ENCODE data around the gene LBHD1.
A peak's percentile ranks its signal among the peaks of the same experiment; 100 is the strongest.
"Not testable (repeated sequence)": the region's sequence is repeated elsewhere in the genome, so short reads cannot be mapped to it uniquely, and the experiment has no call there.

Gene LBHD1

DNA sequence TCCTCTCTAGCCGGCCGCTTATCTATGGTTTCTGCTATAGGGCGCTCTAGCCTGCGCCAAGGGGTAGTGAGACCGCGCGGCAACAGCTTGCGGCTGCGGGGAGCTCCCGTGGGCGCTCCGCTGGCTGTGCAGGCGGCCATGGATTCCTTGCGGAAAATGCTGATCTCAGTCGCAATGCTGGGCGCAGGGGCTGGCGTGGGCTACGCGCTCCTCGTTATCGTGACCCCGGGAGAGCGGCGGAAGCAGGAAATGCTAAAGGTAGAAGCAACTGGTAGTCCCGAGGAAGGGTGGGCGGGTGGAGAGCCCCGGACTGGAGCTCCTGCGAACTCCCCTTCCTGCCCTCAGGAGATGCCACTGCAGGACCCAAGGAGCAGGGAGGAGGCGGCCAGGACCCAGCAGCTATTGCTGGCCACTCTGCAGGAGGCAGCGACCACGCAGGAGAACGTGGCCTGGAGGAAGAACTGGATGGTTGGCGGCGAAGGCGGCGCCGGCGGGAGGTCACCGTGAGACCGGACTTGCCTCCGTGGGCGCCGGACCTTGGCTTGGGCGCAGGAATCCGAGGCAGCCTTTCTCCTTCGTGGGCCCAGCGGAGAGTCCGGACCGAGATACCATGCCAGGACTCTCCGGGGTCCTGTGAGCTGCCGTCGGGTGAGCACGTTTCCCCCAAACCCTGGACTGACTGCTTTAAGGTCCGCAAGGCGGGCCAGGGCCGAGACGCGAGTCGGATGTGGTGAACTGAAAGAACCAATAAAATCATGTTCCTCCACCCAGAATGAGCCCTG, at the start of gene LBHD1, which contains the start of gene UQCC3:
LBHD1 (minus strand) TSS at position 660 of the 782 bp plus-strand sequence. CDS start 2,236 bp downstream, outside the sequence.
UQCC3 (plus strand) TSS at position 66 of the 782 bp plus-strand sequence; CDS start at position 139, 73 bp downstream.
- DNase-seq (ENCODE audit: low read depth): peak; percentile 82

DNA sequence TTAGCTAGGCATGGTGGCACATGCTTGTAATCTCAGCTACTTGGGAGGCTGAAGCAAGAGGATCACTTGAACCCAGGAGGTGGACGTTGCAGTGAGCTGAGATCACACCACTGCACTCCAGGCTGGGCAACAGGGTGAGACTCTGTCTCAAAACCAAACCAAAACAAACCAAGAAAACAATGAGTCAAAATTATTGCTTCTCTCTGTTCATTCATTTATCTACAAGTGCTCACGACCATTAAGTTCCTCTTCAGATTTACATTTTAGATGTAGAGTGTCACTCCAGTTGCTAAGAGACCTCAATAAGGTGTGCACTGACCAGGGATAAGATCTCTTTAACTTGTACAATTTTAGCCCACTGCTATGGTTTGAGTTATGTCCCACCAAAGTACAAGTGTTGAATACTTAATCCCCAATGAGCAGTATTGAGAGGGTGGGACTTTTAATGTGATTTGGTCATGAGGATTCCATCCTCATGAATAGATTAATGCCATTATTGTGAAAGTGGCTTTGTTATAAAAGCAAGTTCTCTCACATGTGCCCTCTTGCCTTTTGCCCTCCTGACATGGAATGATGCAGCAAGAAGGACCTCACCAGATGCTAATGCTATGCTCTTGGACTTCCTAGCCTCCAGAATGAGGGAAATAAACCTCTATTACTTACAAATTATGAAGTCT, 47.4 kb upstream of the LBHD1 start:
- peak; percentile 17 for DNase-seq (ENCODE audit: low read depth)

DNA sequence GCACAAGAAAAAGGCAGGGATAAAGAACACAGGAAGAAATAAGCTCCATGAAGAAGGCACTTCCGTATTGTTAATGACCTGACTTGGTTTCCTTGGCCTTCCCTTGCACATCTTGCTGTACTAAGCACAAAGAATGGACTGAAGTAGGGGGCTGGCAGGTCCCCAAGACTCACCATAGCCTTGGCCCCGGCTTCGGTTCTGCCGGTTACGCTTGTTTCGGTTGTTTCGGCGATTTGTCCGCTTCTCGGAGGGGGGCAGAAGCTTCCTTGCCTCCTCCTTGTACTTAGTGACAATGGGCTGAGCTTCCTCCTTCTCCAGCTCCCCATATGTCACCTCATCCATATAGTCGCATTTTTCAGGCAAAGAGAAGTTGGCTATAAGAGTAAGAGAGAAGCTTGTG, 44.7 kb upstream of the LBHD1 start:
- DNase-seq (ENCODE audit: low read depth): no peak

DNA sequence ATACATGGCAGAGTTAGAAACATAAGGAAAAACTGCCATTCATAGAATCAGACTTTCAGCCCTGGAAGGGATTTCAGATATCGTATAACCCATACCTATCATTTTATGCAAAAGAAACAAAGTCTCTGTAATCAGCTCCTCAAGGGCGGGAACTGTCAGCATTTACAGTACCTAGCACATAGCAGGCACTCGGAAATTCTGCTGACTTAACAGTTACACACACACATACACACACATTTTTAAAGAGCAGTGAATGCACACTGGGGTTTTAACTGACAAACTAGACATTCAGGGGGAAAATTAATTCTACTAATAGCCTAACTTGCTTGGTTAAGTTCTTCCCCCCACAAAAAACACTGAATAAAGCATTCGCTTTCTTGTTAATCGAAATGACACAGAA, 44.1 kb upstream of the LBHD1 start:
- DNase-seq (ENCODE audit: low read depth): no peak

DNA sequence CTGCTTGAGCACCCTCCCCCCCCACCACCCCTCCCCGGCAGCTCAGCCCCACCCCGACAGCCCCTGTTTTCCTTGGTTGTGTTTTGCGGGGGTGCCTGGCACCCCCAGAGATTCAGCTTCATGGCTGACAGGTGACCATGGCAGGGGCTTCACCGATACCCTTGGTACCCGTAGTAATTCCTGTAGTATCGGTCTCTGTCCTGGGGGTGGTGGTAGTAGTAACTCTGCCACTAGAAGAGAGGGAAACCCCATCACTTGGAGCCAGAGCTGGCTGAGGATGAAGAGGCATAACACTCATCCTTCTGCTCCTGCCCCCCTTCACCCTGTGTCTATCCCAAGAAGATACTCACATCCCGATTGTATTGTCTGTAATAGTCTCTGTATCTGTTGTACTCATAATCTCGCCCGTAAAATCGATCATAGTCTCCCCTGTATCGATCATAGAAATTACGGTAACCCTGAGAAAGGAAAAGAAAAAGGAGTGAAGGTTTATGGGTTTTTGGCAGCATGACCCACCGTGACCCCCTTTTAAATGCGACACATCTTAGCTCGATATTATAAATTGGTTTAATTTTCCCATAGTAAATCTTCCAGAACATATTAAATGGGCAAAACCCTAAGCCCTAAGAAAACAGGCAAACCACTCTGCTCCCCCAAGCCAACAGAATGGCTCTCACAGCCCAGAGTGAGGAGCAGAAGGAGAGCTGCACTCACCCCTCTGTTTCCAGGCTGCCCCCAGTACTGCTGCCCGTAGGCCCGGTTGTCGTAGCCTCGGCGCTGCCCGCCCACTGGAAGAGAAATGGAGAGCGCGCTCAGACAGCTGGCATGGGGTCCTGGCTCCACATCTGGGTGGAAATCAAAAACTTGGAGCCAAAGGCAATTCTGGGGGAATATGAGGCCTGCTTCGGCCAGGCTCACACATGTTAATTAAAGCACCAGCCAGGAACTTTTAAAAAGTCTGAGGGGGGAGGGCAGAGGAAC, 43.4 kb upstream of the LBHD1 start:
- no peak for DNase-seq (ENCODE audit: low read depth)

DNA sequence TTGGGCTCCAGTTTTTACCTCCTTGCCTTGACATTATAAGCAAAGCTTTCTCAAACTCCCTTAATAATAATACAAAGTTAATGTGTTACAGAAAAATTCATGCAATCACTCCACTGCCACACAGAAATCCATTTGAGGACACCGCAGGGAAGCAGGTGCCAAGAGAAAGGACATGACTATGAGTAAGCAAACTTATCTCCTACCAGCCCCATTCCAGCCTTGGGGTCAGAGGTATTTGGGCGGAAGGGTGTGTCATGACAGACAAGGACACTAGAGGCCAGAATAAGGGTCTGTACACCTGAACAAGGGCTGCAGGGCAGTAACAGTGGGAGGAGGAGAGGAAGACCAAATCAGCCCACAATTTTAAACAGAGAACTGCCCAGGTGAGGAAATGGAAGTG, 41.3 kb upstream of the LBHD1 start:
- no peak for DNase-seq (ENCODE audit: low read depth)

DNA sequence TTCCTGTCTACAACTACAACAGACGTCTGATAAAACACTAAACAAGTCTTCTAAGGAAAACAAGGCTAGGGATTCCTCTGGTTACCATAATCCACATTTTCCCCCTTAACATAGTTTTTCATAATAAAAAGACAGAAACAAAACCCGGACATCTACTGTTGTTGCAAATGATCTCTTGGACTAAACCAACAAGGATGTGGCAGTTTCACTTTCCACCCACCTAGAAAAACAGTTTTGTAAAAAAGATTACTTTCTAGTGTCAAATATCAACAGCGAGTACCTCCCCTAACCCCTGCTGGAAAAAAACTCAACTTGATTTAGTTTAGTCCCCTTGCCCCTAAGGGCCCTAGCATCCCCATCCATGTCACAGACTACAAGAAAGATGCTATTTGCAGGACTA, 40.8 kb upstream of the LBHD1 start:
- no peak for DNase-seq (ENCODE audit: low read depth)

DNA sequence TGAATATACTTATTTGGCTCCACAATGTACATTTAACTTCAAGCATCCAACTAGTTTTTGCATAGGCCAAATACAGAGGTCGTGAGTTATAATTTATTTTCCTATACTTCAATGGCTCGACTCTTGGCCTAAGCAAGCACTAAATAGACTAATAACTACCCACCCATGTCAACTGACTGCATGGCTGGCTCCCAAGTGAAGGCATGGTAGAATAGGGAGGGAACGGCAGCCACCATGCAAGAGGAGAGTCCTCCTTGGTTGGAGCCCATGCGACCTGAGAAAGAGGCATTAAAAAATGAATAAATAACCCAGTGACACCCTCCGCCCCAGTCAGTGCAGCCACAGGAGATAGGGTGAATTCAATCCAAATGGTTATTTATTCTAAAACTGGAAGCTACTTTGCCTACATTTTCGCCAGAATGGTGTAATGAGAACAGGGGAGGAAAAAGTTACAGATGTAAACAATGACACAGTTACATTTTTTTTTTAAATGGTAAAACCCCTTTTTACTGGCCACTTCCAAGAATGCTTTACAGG, 40.3 kb upstream of the LBHD1 start:
- DNase-seq (ENCODE audit: low read depth): no peak

DNA sequence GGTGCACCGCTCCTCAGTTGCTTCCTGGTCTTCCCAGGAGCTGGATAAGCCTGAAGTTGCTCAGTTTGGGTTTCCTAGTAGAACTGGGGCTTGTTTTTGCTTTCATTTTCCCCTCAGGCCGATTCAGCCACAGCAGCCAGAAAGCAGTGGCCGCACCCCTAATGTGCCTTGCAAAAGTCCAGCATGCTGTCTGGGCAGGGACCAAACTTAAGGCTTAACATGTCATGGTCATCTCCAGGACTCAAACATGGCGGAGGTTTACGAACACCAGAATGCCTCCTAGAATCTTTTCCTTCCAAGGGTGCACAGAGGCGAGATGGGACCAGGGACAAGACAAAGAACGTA, 37.9 kb upstream of the LBHD1 start:
- peak; percentile 55 for DNase-seq (ENCODE audit: low read depth)

DNA sequence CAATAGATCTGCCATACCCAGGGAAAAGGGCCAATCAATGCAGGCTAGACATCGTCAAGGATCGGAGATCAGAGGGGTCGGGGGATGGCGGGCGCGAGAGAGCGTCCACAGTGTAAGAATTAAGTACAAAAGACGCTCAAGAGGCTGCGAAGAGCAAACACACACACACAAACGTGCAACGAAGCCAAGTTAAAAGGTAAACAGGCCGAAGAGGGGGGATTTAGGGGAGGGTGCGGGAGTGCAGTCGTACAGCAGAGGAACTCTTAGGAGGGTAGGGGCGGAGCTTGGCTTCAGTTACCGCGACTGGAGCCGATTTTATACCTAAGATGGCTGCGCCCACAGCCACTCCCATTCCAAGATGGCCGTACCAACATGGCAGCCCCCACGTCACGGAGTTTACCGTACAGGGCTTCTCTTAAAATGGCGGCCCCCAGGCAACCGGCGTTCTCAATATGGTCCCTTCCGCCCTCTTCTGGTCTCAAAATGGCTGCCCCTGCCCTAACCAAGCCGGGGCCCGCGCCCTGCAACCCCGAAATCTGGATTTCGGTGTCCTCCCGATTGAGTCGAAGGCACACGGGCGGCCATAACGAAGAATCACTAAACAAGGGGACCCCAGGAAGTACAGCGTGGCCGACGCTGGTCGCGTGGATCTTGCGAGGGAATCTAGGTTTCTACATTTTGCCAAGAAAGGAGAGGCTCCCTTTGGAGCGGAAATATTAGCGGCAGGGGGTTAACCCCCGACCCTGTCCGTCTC, 37.4 kb upstream of the LBHD1 start:
- DNase-seq (ENCODE audit: low read depth): peak; percentile 99

DNA sequence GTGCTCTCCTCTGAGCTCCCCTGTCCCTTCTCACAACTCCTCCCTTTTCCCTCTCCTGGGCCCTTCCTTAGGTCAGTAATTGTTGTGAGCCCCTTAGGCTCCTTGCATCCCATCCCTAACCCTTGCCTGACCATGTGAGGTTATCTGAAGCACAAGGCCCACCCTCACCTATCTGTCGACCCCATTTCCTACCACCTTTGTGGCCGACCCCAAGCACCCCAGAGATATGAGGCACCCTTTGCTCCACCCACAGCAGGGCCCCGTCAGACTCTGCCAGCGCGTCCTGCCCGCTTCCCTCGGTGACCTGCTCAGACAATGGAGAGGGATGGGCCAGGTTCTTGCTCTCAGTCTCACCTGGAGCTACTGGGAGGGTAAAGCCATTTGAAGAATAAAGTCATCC, 36.7 kb upstream of the LBHD1 start:
- no peak for DNase-seq (ENCODE audit: low read depth)

DNA sequence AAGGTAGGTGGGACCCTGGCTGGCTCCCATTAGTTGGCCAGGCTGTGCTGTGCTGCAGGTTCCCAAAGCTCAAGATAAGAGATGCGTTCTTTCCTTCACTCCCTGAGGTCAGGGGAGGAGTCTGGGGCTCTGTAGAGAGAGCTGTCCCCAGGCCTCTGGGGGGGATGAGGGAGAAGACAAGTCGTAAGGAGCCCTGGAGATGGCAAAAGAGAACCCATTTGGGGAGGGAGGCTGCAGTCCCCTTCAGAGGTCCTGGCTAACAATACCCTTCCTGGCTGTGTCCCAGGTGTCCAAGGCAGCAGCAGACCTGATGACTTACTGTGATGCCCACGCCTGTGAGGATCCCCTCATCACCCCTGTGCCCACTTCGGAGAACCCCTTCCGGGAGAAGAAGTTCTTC, 36.3 kb upstream of the LBHD1 start:
- DNase-seq (ENCODE audit: low read depth): no peak

DNA sequence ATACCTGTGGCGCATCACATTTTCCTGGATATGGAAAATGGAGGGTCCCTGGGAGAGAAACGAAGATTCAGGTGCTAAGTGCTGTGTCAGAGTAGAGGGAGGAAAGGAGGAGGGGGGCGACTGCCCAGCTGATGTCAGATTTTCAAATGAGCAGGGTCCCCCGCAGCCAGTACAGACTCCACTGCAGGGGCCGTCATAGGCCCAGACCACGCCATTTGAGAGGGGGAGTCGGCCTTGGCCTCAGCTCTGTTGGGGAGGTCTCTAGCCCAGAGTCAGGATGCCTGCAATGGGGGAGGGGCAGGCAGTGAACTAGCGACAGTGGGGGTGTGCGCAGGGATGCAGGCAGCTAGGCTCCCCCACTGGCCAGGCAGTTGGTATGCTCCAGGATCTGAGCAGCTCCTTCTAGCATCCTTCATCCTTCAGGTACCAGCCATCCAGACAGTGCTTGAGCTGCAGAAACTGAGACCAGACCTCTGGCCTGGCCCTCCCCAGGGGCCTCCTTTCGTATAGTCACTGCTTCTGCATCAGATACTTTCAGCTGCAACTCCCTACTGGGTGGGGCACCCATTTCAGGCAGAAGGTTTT, 35.3 kb upstream of the LBHD1 start, which contains the start of the genes BSCL2 and GNG3:
BSCL2 (minus strand) TSS at position 148 of the 585 bp plus-strand sequence. CDS start 229 bp downstream, outside the sequence.
GNG3 (plus strand) TSS at position 400 of the 585 bp plus-strand sequence. CDS start 620 bp downstream, outside the sequence.
- DNase-seq (ENCODE audit: low read depth): no peak

DNA sequence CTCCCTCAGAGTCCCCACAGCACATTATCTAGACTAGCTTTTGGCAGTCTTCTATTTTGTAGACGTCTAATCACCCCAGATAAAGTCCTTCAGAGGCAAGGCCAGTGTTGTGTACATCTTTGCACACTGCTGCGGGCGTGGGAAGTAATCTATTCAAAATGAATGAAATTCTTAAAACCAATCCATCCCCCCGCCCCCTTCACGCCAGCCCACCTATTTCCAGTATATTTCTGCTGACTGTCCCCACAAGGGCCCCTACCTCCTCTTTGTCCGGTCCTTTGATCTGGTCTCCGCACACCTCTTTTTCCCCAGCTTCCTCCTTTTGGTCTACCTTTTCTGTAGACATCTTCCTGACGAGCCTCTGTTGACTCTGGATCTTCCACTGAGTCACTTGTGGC, 34.8 kb upstream of the LBHD1 start:
- no peak for DNase-seq (ENCODE audit: low read depth)

DNA sequence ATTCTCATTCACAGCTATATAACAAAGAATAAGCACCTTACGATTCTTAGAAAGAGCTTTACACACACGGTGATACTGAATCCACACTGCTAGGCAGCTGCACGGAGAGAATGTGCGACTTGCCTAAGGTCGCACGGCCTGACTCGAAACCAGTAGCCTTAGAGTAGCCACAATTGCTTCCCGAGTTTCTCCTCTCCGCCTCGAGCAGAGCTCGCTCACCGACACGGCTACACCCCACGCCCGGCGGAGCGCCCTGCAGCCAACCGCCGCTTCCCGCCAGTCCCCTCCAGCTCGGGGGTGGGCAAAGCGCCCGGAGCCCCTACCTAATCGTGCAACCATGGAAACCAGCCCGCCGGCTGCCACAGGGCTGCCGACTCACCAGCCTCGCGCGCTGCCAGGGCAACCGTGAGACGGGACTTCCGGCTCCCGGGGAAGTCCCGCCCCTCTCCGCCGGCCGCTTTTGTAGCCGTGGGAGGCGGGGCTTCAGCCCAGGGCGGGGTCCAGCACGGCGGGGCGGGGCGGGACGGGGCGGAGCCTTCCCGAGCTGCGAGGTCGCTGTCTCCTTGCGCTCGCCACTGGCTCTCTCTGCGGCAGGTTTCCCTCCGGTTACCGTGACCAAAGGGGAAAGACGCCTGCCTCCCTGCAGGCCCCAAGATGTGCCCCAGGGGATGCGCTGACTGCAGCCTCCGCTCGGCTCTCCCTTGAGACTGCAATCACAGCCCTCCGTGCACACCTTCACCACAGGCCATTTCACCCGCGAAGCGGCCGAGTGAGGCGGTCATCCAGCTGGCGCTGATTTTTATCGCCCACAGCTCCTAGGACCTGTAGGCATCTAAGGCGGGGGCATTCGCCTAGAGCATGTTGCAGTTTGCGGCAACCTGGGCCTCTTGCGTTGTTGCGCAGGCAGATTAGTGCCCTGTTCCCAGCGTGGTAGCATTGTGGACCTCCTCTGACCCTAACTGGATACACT, 34.1 kb upstream of the LBHD1 start:
- peak; percentile 94 for DNase-seq (ENCODE audit: low read depth)

DNA sequence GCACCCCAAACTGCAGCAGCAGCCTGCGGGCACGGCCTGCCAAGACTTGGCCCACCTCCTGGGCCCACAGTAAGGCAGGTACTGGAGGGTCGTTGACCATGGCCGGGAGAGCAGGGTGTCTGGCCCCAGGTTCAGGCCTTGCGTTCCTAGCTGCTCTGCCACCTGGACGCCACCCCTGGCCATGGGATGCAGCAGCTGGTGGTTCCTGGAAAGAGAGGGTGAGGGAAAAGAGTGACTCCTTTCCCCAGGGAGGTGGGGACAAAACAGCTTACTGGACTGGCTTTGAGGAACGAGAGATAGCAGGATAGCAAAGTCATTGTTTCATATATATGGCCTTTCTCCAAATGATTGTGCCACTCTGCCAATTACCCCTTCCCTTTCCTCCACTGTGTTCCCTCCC, 33.3 kb upstream of the LBHD1 start:
- DNase-seq (ENCODE audit: low read depth): no peak

DNA sequence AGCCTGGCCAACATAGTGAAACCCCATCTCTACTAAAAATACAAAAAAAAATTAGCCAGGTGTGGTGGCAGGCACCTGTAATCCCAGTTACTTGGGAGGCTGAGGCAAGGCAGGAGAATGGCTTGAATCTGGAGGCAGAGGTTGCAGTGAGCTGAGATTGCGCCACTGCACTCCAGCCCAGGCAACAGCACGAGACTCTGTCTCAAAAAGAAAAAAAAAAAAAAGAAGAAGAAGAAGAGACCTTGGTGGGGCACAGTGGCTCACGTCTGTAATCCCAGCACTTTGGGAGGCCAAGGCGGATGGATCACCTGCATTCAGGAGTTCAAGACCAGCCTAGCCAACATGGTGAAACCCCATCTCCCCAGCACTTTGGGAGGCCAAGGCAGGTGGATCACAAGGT, 31.9 kb upstream of the LBHD1 start:
- not testable (repeated sequence) for DNase-seq (ENCODE audit: low read depth)

DNA sequence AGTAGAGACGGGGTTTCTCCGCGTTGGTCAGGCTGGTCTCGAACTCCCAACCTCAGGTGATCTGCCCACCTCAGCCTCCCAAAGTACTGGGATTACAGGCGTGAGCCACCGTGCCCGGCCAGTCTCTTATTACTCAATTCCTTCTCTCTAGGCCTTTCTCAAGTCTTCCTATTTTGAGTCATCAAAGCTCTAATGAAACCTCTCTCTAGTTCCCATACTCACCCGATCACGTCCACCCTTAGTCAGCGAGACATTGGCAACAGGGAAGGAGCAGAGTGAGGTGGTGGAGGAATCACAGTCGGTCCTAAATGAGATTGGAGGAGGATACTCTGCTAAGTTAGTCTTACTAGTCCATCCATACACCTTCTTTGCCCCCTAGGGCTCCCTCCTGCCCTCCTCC, 30.2 kb upstream of the LBHD1 start:
- no peak for DNase-seq (ENCODE audit: low read depth)

DNA sequence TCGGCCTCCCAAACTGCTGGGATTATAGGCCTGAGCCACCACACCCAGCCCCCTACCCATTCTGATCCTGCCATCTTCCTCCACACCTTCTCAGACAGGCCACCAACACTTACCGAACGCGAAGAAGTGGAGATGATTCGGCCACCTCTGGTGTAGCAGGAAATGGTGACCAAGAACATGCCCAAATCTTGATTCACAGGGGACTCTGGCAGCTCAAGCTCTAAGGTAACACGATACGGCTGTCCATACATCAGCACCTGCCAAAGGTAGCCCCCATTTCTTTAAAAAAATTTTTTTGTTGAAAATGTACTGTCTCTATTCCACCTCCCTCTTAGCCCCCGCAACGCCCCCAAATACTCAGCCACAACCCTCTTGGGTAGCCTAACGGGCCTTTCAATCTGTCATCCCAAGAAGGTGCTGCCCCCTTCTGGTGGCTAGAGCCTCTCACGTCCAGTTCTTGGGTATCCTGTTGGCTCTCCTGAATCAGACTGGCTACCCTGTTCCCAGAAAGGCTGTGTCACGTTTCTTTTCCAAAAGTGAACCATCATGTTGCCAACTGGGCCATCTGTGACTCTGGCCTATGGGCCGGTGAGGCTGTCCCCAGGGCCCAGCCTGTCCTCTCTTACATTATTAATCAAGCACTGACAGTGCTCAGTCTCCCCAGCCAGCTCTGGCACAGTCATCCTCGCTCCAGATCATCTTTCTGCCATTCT, 22.5 kb upstream of the LBHD1 start:
- peak; percentile 81 for DNase-seq (ENCODE audit: low read depth)

All from EH (cell line).